GM21576 (cell line): ENCODE data around the gene AFF4.
"Not testable (repeated sequence)": the region's sequence is repeated elsewhere in the genome, so short reads cannot be mapped to it uniquely, and the experiment has no call there.

Source experiments
- ATAC-seq: cut with Tn5 transposase; IDR thresholded peaks from one replicate; pipeline ENCODE4 v1.9.1; 2021; ENCODE audit warnings: mild to moderate bottlenecking, moderate library complexity; ENCODE audit not compliant: unreplicated experiment

The AFF4 gene, protein sequence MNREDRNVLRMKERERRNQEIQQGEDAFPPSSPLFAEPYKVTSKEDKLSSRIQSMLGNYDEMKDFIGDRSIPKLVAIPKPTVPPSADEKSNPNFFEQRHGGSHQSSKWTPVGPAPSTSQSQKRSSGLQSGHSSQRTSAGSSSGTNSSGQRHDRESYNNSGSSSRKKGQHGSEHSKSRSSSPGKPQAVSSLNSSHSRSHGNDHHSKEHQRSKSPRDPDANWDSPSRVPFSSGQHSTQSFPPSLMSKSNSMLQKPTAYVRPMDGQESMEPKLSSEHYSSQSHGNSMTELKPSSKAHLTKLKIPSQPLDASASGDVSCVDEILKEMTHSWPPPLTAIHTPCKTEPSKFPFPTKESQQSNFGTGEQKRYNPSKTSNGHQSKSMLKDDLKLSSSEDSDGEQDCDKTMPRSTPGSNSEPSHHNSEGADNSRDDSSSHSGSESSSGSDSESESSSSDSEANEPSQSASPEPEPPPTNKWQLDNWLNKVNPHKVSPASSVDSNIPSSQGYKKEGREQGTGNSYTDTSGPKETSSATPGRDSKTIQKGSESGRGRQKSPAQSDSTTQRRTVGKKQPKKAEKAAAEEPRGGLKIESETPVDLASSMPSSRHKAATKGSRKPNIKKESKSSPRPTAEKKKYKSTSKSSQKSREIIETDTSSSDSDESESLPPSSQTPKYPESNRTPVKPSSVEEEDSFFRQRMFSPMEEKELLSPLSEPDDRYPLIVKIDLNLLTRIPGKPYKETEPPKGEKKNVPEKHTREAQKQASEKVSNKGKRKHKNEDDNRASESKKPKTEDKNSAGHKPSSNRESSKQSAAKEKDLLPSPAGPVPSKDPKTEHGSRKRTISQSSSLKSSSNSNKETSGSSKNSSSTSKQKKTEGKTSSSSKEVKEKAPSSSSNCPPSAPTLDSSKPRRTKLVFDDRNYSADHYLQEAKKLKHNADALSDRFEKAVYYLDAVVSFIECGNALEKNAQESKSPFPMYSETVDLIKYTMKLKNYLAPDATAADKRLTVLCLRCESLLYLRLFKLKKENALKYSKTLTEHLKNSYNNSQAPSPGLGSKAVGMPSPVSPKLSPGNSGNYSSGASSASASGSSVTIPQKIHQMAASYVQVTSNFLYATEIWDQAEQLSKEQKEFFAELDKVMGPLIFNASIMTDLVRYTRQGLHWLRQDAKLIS

GRCh38 chr5:132963171-132964104 is at the start of gene AFF4:
Gene AFF4, minus strand, starts transcription at chr5:132963634. Its CDS starts 26,445 bp downstream, at chr5:132937189.
- peak; percentile 94 for ATAC-seq

DNA sequence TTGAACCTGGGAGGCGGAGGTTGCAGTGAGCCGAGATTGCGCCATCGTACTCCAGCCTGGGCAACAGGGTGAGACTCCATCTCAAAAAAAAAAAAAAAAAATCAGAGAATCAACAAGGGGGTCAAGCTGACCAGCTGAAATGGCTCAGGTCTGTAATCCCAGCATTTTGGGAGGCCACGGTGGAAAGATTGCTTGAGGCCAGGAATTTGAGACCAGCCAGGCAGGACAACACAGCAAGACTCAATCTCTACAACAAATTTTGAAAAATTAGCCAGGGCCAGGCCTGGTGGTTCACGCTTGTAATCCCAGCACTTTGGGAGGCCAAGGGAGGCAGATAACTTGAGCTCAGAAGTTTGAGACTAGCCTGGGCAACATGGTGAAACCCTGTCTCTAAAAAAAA is 45.0 kb upstream of the AFF4 start:
- ATAC-seq: not testable (repeated sequence)

DNA sequence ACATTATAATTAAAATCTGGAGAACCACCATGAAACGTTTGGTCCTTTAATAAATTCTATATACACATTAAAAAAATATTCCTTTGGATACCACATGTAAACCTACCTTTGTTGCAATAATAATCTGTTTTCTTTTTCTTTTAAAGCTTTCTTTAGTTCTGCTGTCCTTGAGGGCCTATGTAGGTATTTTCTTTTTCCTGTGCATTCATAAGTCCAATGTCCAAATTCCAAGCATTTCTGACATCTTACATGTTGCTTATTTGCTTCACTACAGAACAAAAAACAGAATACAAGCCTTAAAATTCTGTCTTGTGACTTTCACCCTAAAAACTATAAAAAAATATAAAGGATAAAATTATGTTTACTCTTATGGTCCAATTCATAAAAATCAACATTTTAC is 43.2 kb upstream of the AFF4 start:
- no peak for ATAC-seq

DNA sequence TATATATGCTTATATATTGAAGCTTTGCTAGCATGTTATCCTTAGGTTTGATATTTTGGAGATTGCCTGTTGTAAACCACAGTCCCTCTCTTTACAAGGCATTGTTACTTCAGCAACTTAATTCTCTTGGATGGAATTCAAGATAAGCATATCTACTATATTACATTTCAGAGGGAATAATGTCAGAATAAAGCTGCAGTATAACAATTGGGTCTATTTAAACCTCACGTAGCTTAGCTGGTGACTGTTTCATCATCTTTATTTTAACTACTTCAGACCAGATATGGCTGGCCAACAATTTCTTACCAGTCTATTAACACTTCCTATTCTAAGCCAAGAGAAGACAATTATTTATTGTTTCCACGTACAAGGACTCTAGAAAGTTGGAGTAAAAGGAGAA is 35.8 kb upstream of the AFF4 start:
- no peak for ATAC-seq

DNA sequence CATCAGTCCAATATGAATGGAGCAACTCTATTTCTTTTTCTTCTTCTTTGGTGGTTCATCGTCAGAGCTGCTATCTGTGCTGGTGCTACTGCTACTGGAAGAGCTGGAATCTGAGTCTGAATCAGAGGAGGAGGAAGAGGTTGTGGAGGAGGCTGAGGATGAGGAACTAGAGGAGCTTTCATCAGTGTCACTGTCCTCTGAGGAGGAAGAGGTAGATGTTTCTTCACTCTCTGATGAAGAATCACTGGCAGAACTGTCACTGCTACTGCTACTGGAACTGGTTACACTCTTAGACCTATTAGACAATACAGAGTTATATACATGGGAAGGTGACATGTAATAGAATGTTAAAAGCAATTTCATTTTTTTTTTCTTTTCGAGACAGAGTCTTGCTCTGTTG is 35.1 kb upstream of the AFF4 start:
- no peak for ATAC-seq

DNA sequence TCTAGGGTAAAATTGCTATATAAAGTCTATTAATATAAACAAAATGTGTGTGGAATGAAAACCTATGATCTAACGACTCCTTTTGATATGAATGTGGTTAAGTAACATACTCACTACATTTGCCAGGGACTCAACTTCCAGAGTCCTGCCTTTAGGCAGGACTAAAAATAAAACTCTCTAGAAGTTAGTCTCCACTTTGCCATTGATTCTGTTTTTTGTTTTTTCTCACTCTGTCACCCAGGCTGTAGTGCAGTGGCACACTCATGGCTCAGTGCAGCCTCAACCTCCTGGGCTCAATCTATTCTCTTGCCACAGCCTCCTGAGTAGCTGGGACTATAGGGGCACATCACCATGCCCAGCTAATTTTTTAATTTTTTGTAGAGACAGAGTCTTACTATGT is 32.9 kb upstream of the AFF4 start:
- no peak for ATAC-seq

- ATAC-seq: no peak
Measured at GRCh38 chr5:132987531-132988408, 24.3 kb upstream of the AFF4 start.

GRCh38 chr5:132982971-132983370 is 19.5 kb upstream of the AFF4 start:
- not testable (repeated sequence) for ATAC-seq

- no peak for ATAC-seq
Measured at GRCh38 chr5:132981288-132981687, 17.9 kb upstream of the AFF4 start.

- ATAC-seq: no peak
Measured at GRCh38 chr5:132979976-132980375, 16.5 kb upstream of the AFF4 start.

GRCh38 chr5:132979367-132979940 is 16.0 kb upstream of the AFF4 start:
- no peak for ATAC-seq

- ATAC-seq: no peak
Measured at GRCh38 chr5:132976852-132977251, 13.4 kb upstream of the AFF4 start.

DNA sequence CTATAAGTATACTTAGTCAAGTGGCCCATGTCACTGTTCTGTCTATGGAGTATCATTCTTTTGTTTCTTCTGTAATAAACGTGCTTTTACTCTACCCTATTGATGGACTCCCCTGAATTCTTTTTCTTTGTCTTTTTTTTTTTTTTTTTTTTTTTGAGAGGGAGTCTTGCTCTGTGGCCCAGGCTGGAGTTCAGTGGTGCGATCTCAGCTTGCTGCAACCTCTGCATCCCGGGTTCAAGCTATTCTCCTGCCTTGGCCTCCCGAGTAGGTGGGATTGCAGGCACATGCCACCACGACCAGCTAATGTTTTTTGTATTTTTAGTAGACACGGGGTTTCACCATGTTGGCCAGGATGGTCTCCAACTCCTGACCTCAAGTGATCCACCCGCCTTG is 9.0 kb upstream of the AFF4 start:
- not testable (repeated sequence) for ATAC-seq

GRCh38 chr5:132971483-132972435 is 8.3 kb upstream of the AFF4 start:
- ATAC-seq: no peak

DNA sequence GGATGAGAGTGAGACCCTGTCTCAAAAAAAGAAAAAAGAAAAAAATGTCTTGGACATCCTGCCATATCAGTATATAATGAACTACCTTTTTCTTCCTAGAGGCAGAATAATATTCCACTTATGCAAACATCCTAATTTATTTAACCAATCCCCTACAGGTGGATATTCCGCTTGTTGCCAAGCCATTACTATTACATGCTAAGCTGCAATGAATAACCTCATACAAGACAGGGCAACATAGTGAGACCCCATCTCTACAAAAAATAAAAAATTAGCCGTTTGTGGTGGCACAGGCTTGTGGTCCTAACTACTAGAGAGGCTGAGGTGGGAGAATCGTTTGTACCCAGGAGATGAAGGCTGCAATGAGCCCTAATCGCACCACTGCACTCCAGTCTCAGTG is 1.7 kb upstream of the AFF4 start:
- no peak for ATAC-seq

DNA sequence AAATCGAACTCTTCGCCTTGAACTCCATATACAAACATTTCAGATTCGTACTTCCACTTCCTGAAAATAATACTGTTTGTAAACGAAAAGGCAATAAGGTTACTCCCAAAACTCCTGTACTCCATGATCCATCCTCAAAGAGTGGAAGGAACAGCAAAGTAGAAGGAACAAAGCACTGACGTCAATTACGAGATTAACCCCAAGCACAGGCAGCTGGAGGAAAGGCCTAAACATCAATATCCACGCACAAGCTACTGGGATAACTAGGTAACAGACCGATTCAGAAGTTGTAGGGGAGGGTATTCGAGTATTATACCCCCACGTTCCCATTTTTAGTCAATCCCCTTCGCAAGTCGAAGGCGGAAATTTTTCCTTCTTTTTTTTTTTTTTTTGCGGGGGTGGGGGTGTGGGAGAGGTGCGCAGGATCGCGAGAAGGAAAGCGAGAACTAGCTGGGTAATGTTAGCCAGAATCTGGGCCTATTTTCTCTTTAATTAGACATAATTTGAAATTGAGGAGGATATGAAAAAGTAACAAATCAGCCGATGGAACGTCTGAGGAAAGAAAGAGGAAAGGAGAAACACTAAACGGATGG is 909 bp downstream of the AFF4 start:
- no peak for ATAC-seq

- no peak for ATAC-seq
Measured at GRCh38 chr5:132961887-132962286, 1.5 kb downstream of the AFF4 start.
